Upper lobe of left lung (tissue), 6 donors: ENCODE results near the gene SLC22A13. TPM values are rescaled to one million over a fixed set of nuclear protein-coding genes. Genes with fewer than 3 reads are reported as not detected.
A peak's percentile ranks its signal among the peaks of the same experiment; 100 is the strongest.
"Not testable (repeated sequence)": the region's sequence is repeated elsewhere in the genome, so short reads cannot be mapped to it uniquely, and the experiment has no call there.

Experiments used
- ATAC-seq, 2 donors: fragments of 200-7000 bp; cut with Tn5 transposase; one replicate each; pipeline ENCODE4 v1.9.1; 2022; ENCODE audit warnings: mild to moderate bottlenecking in 2 of 2, moderate library complexity in 2 of 2; ENCODE audit not compliant: low FRiP score in 2 of 2
- DNase-seq, 2 donors: peaks; one replicate each; pipeline ENCODE4 v3.0.0-alpha.2; 2019 to 2020
- H3K27ac ChIP-seq, 4 donors: fragments of 200-600 bp; sonication (generic); one replicate each; pipeline ENCODE4 v1.5.1; 2016 to 2019
- H3K27me3 ChIP-seq, 4 donors: fragments of 200-600 bp; sonication (generic); one replicate each; pipeline ENCODE4 v1.5.1; 2017 to 2019
- H3K36me3 ChIP-seq, 4 donors: fragments of 200-600 bp; sonication (generic); one replicate each; pipeline ENCODE4 v1.5.1; 2016 to 2019
- H3K4me1 ChIP-seq, 4 donors: fragments of 200-600 bp; sonication (generic); one replicate each; pipeline ENCODE4 v1.5.1; 2018 to 2019
- H3K4me3 ChIP-seq, 4 donors: fragments of 200-600 bp; sonication (generic); one replicate each; pipeline ENCODE4 v1.5.1; 2017 to 2019; ENCODE audit warnings: mild to moderate bottlenecking in 2 of 4, moderate library complexity in 1 of 4
- H3K9me3 ChIP-seq, 4 donors: fragments of 200-600 bp; sonication (generic); one replicate each; pipeline ENCODE4 v1.5.1; 2018 to 2019
- CTCF ChIP-seq, 6 experiments: fragments of 450-650 bp in 4 of 6; fragments of 200-600 bp in 2 of 6; sonication (generic) in 2 of 6; IDR thresholded peaks; one replicate each; pipeline ENCODE4 v1.5.1; 2016 to 2019; ENCODE audit warnings: antibody characterized with exemption in 6 of 6
- EP300 ChIP-seq, 4 donors: sonication (generic); formaldehyde crosslinking; IDR thresholded peaks; one replicate each; pipeline ENCODE4 v1.5.1; 2017; ENCODE audit warnings: antibody characterized with exemption in 4 of 4, control low read depth in 2 of 4
- POLR2A ChIP-seq, 4 donors: fragments of 450-650 bp; IDR thresholded peaks; one replicate each; pipeline ENCODE4 v1.5.1; 2016 to 2017; ENCODE audit warnings: antibody characterized with exemption in 4 of 4, mild to moderate bottlenecking in 2 of 4
- POLR2AphosphoS5 ChIP-seq, 2 donors: sonication (generic); formaldehyde crosslinking; IDR thresholded peaks; one replicate each; pipeline ENCODE4 v1.5.1; 2017; ENCODE audit warnings: antibody characterized with exemption in 2 of 2
- WGBS, 2 donors: methylation state at CpG; one replicate each; pipeline ENCODE4 v1.1.5; 2017 to 2018; 5-methylcytosine and 5-hydroxymethylcytosine counted together
- total RNA-seq, 6 donors: library from RNA; depleted of rRNA in 4 of 6; stranded (reverse); fragments of >200 nt in 4 of 6; gene quantifications; one replicate each; pipeline versions ENCODE4 v1.1.0 to v1.2.1, GENCODE V29; 2016 to 2021
- donor health status: DM: no; HTN: no; CAD: no; lungs with moderate emphysema.
- donor health status: DM: no; HTN: yes; CAD: no; lungs with severe emphysema.

Gene SLC22A13
- total RNA-seq, 6 donors from 2014 or later, result 0.27 to 1.6 (median 0.48) TPM; not detected in 2

GRCh38 chr3:38281895-38282686 is 16.5 kb downstream of the SLC22A13 start, which contains the start of gene SLC22A14:
Gene SLC22A14 (plus strand): TSS chr3:38282294. CDS start chr3:38306027, 23,733 bp downstream.
- TF ChIP-seq POLR2A (IDR thresholded peaks at IDR 0.05), result no peak
- TF ChIP-seq POLR2AphosphoS5 (IDR thresholded peaks at IDR 0.05), result no peak
- no peak for TF ChIP-seq EP300 (IDR thresholded peaks at IDR 0.05)
- TF ChIP-seq CTCF (IDR thresholded peaks at IDR 0.05), result no peak
- 92 to 93% methylated on average over 11 to 14 of the region's 14 CpGs for whole genome bisulfite sequencing, 2 donors
- no peak within 1 kb of the TSS for H3K27ac ChIP-seq
- H3K9me3 ChIP-seq, result no peaks in the 10 kb centered on the region
- ATAC-seq, result no peak
- peak in 1 of 2 donors; percentile 22 for DNase-seq
- H3K4me3 ChIP-seq, result no peak within 1 kb of the TSS
- H3K36me3 ChIP-seq, result no peaks in the 10 kb centered on the region
- H3K4me1 ChIP-seq, result no peaks in the 10 kb centered on the region
- no peaks in the 10 kb centered on the region for H3K27me3 ChIP-seq

GRCh38 chr3:38283810-38284755 is 18.5 kb downstream of the SLC22A13 start:
- 89% methylated on average over 15 to 16 of the region's 16 CpGs for WGBS, 2 donors
- peak in 1 of 2 donors; percentile 45 for DNase-seq
- no peak overlapping the region for H3K27ac ChIP-seq

GRCh38 chr3:38284756-38285150 is 19.1 kb downstream of the SLC22A13 start:
- TF ChIP-seq EP300 (IDR thresholded peaks at IDR 0.05) (no peak), POLR2AphosphoS5 (IDR thresholded peaks at IDR 0.05) (no peak), POLR2A (IDR thresholded peaks at IDR 0.05) (no peak), CTCF (IDR thresholded peaks at IDR 0.05) (no peak)
- Histone ChIP-seq H3K4me1 (no peaks in the 10 kb centered on the region), H3K4me3 (no peak overlapping the region), H3K27ac (no peak overlapping the region), H3K9me3 (no peaks in the 10 kb centered on the region), H3K36me3 (no peaks in the 10 kb centered on the region), H3K27me3 (no peaks in the 10 kb centered on the region)
- ATAC-seq, result no peak
- DNase-seq, result no peak
- WGBS, 2 donors, result 72 to 88% methylated on average over 6 of the region's 6 CpGs

More at GRCh38 chr3:38283810-38284755, 18.5 kb downstream of the SLC22A13 start:
- no peak overlapping the region for H3K4me3 ChIP-seq
- no peaks in the 10 kb centered on the region for H3K27me3 ChIP-seq
- no peak for TF ChIP-seq EP300 (IDR thresholded peaks at IDR 0.05)
- TF ChIP-seq POLR2A (IDR thresholded peaks at IDR 0.05), result no peak
- no peak for TF ChIP-seq POLR2AphosphoS5 (IDR thresholded peaks at IDR 0.05)
- no peak for TF ChIP-seq CTCF (IDR thresholded peaks at IDR 0.05)
- no peaks in the 10 kb centered on the region for H3K4me1 ChIP-seq
- peak; percentile 37 to 77 for ATAC-seq
- H3K36me3 ChIP-seq, result no peaks in the 10 kb centered on the region
- H3K9me3 ChIP-seq, result no peaks in the 10 kb centered on the region

GRCh38 chr3:38289286-38290217 is 23.9 kb downstream of the SLC22A13 start:
- ATAC-seq, result not testable (repeated sequence)

GRCh38 chr3:38297053-38297452 is 31.4 kb downstream of the SLC22A13 start:
- WGBS, 2 donors, result 86 to 88% methylated on average over 4 of the region's 4 CpGs
- not testable (repeated sequence) for H3K27me3 ChIP-seq, H3K4me1 ChIP-seq, H3K4me3 ChIP-seq, DNase-seq, H3K36me3 ChIP-seq, ATAC-seq, H3K9me3 ChIP-seq, H3K27ac ChIP-seq

More at GRCh38 chr3:38289286-38290217, 23.9 kb downstream of the SLC22A13 start:
- not testable (repeated sequence) for DNase-seq, H3K9me3 ChIP-seq, H3K4me1 ChIP-seq, H3K27ac ChIP-seq, H3K4me3 ChIP-seq, H3K27me3 ChIP-seq, H3K36me3 ChIP-seq
- WGBS, 2 donors, result 96 to 98% methylated on average over 16 of the region's 16 CpGs
